Measurements from ENCODE around the gene VEZT.

DNA sequence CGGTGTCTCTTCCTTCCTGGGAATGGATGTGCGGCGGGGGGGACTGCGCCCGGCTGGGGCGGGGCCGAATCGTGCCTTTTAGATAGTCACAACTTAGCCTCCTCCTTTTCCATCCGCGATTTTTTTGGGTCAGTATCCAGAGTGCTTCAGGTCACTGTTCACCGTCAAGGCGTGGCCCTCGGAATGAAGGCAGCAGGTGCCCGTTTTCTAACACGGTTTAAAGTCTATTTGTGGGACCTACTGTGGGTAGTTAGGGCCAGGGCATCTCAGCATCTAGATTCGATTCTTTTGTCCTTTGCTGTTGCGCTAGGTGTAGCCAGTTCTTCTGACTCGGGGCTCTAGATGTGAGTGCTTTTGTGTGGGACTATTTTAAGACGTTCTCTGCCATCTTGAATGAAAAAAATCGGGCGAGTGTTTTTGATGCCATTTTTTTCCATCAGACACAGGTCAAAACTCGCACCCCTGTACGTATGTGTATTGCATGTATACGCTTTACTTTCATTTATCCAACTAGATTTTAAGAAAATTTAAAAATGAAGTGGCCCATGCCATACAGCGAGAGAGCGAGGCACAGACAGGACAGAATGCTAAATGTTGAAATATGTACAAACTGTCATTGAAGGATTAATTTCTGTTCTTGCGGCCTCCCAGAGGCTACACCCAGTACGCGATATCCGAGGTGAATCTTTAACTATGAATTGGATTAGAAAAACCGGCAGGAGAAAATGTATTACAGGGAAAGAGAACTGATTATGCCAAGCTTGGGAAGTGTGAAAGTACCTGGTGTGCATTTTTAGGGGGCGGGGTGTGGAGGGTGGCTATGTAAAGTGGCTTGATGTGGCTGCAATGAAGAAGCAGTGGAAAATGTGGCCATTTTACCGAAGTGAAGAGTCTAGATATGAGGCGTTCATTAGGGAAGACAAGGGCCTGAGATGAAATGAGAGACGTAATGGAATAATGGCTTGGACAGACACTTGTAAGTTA, 835 bp downstream of the VEZT start:
- TF ChIP-seq, protein P1, sequence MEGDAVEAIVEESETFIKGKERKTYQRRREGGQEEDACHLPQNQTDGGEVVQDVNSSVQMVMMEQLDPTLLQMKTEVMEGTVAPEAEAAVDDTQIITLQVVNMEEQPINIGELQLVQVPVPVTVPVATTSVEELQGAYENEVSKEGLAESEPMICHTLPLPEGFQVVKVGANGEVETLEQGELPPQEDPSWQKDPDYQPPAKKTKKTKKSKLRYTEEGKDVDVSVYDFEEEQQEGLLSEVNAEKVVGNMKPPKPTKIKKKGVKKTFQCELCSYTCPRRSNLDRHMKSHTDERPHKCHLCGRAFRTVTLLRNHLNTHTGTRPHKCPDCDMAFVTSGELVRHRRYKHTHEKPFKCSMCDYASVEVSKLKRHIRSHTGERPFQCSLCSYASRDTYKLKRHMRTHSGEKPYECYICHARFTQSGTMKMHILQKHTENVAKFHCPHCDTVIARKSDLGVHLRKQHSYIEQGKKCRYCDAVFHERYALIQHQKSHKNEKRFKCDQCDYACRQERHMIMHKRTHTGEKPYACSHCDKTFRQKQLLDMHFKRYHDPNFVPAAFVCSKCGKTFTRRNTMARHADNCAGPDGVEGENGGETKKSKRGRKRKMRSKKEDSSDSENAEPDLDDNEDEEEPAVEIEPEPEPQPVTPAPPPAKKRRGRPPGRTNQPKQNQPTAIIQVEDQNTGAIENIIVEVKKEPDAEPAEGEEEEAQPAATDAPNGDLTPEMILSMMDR (conservative IDR thresholded peaks at IDR 0.05; ENCODE audit: low read length), result no peak
- TF ChIP-seq EZH2phosphoT487 (IDR thresholded peaks at IDR 0.05; ENCODE audit: borderline replicate concordance), result no peak
